GM23338 (cell line): Measurements from ENCODE around the gene CCBE1. TPM values are rescaled to one million over a fixed set of nuclear protein-coding genes. Genes with fewer than 3 reads are reported as not detected.

ENCODE experiments used
- ATAC-seq: fragments of 200-7000 bp; cut with Tn5 transposase; 3 replicates; pipeline ENCODE4 v1.9.1; 2020
- DNase-seq: peaks from one replicate; pipeline ENCODE4 v3.0.0-alpha.2; 2015; ENCODE audit warnings: low spot score
- H2AFZ ChIP-seq: fragments of 200-600 bp; sonication (generic); 2 replicates; pipeline ENCODE4 v1.8.0; 2016; ENCODE audit warnings: antibody characterized with exemption, mild to moderate bottlenecking, moderate library complexity
- H3F3A ChIP-seq: fragments of 200-600 bp; sonication (generic); replicated peaks from 2 replicates; pipeline ENCODE4 v1.8.0; 2017; ENCODE audit warnings: antibody characterized with exemption, mixed run types, low read depth
- H3K27ac ChIP-seq: fragments of 200-600 bp; sonication (generic); 2 replicates; pipeline ENCODE4 v1.6.1; 2016; ENCODE audit warnings: low read depth
- H3K27me3 ChIP-seq: fragments of 200-600 bp; sonication (generic); 2 replicates; pipeline ENCODE4 v1.8.0; 2016; ENCODE audit warnings: mild to moderate bottlenecking, mixed run types, moderate library complexity; ENCODE audit not compliant: insufficient read depth
- H3K36me3 ChIP-seq: fragments of 200-600 bp; sonication (generic); 2 replicates; pipeline ENCODE4 v1.8.0; 2016; ENCODE audit warnings: mild to moderate bottlenecking; ENCODE audit not compliant: insufficient read depth
- H3K4me1 ChIP-seq: fragments of 200-600 bp; sonication (generic); 2 replicates; pipeline ENCODE4 v1.8.0; 2016; ENCODE audit warnings: mild to moderate bottlenecking, moderate library complexity; ENCODE audit not compliant: insufficient read depth
- H3K4me2 ChIP-seq: fragments of 200-600 bp; sonication (generic); 2 replicates; pipeline ENCODE4 v1.7.1; 2017; ENCODE audit warnings: mixed run types
- H3K4me3 ChIP-seq: fragments of 200-600 bp; sonication (generic); 2 replicates; pipeline ENCODE4 v1.6.1; 2016; ENCODE audit warnings: mixed run types
- H3K79me2 ChIP-seq: fragments of 200-600 bp; sonication (generic); replicated peaks from 2 replicates; pipeline ENCODE4 v1.8.0; 2017; ENCODE audit warnings: mild to moderate bottlenecking; ENCODE audit not compliant: insufficient read depth
- H3K9me2 ChIP-seq: fragments of 200-600 bp; sonication (generic); 2 replicates; pipeline ENCODE4 v1.8.0; 2017; ENCODE audit not compliant: insufficient read depth
- H4K20me1 ChIP-seq: fragments of 200-600 bp; sonication (generic); replicated peaks from 2 replicates; pipeline ENCODE4 v1.8.0; 2017; ENCODE audit warnings: mild to moderate bottlenecking; ENCODE audit not compliant: insufficient read depth
- H3K27ac Mint-ChIP-seq: 2 replicates; pipeline ENCODE4 v1.8.0; 2020; ENCODE audit warnings: inconsistent platforms, mild to moderate bottlenecking, moderate library complexity, mixed read lengths
- H3K27me3 Mint-ChIP-seq: 3 replicates; pipeline ENCODE4 v1.8.0; 2022; ENCODE audit warnings: low read depth, mild to moderate bottlenecking, moderate library complexity, mixed read lengths, inconsistent platforms; ENCODE audit not compliant: insufficient read depth, poor library complexity
- H3K36me3 Mint-ChIP-seq: 3 replicates; pipeline ENCODE4 v1.8.0; 2021; ENCODE audit warnings: low read depth, mild to moderate bottlenecking, inconsistent platforms, moderate library complexity, mixed read lengths
- H3K4me1 Mint-ChIP-seq: 3 replicates; pipeline ENCODE4 v1.8.0; 2020; ENCODE audit warnings: mild to moderate bottlenecking, inconsistent platforms, mixed read lengths
- H3K4me3 Mint-ChIP-seq: 3 replicates; pipeline ENCODE4 v1.8.0; 2021; ENCODE audit warnings: moderate library complexity, mild to moderate bottlenecking, inconsistent platforms, mixed read lengths
- H3K9me3 Mint-ChIP-seq: 3 replicates; pipeline ENCODE4 v1.8.0; 2020; ENCODE audit warnings: moderate library complexity, mild to moderate bottlenecking, inconsistent platforms, mixed read lengths
- CREB1 ChIP-seq: fragments of 250-450 bp; sonication (Bioruptor Pico); IDR thresholded peaks from 2 replicates; pipeline ENCODE4 v1.5.0; 2020; ENCODE audit warnings: low read depth, mild to moderate bottlenecking, moderate library complexity
- CTCF ChIP-seq, 2 experiments: fragments of 200-600 bp in 1 of 2; sonication (generic) in 1 of 2; conservative IDR thresholded peaks; 2 replicates each; pipeline versions ENCODE4 v1.5.1 to v1.6.1; 2016 to 2017; ENCODE audit warnings: antibody characterized with exemption in 2 of 2, low read depth in 2 of 2, mild to moderate bottlenecking in 2 of 2, moderate library complexity in 1 of 2
- ETS1 ChIP-seq: IDR thresholded peaks from 2 replicates; pipeline ENCODE4 v1.6.1; 2016; ENCODE audit warnings: antibody characterized with exemption
- EZH2 ChIP-seq: fragments of 200-600 bp; sonication (generic); IDR thresholded peaks from one replicate; pipeline ENCODE4 v1.8.0; 2017; ENCODE audit warnings: antibody characterized with exemption, mild to moderate bottlenecking, low read depth; ENCODE audit not compliant: unreplicated experiment
- EZH2phosphoT487 ChIP-seq: fragments of 200-600 bp; sonication (generic); IDR thresholded peaks from one replicate; pipeline ENCODE4 v1.8.1; 2018; ENCODE audit warnings: antibody characterized with exemption; ENCODE audit not compliant: unreplicated experiment
- JUNB ChIP-seq: IDR thresholded peaks from one replicate; pipeline ENCODE4 v1.6.1; 2016; ENCODE audit warnings: antibody characterized with exemption; ENCODE audit not compliant: unreplicated experiment
- NANOG ChIP-seq: IDR thresholded peaks from 2 replicates; pipeline ENCODE4 v1.6.1; 2016; ENCODE audit warnings: antibody characterized with exemption, borderline replicate concordance
- POLR2AphosphoS5 ChIP-seq: IDR thresholded peaks from 2 replicates; pipeline ENCODE4 v1.6.1; 2016; ENCODE audit warnings: antibody characterized with exemption, low read depth
- REST ChIP-seq: IDR thresholded peaks from one replicate; pipeline ENCODE4 v1.6.1; 2018; ENCODE audit warnings: antibody characterized with exemption; ENCODE audit not compliant: unreplicated experiment
- STAT1 ChIP-seq: IDR thresholded peaks from one replicate; pipeline ENCODE4 v1.6.1; 2016; ENCODE audit warnings: antibody characterized with exemption; ENCODE audit not compliant: unreplicated experiment
- ZNF114 ChIP-seq: fragments of 250-450 bp; sonication (Bioruptor Pico); IDR thresholded peaks from 2 replicates; pipeline ENCODE4 v1.5.0; 2020; ENCODE audit warnings: mild to moderate bottlenecking, moderate library complexity
- ZNF331 ChIP-seq: fragments of 250-450 bp; sonication (Bioruptor Pico); IDR thresholded peaks from 2 replicates; pipeline ENCODE4 v1.5.0; 2020; ENCODE audit warnings: low read depth, mild to moderate bottlenecking, moderate library complexity
- polyA plus RNA-seq: library from polyadenylated mRNA; unstranded; fragments of >200 nt; fragmentation: Nextera tagmentation; extraction: Ambion mirVana; gene quantifications from 2 replicates; pipeline ENCODE4 v1.2.1, GENCODE V29; 2016
- total RNA-seq: library from RNA; depleted of rRNA; stranded (reverse); fragments of >200 nt; shearing (Covaris generic); gene quantifications from 2 replicates; pipeline ENCODE4 v1.2.3, GENCODE V29; 2014

Gene CCBE1
- total and polyA plus RNA-seq, 2 experiments from 2014 or later, result 2.1 to 2.6 TPM

- H3K9me3 Mint-ChIP-seq, result no peaks in the 10 kb centered on the region
- no peak overlapping the region for H3K4me3 Mint-ChIP-seq
- peak; percentile 39 for DNase-seq
- no peak overlapping the region for H3K4me3 ChIP-seq
- no peak for TF ChIP-seq ETS1
- TF ChIP-seq CTCF (conservative IDR thresholded peaks at IDR 0.05; ENCODE audit: low read depth in 2 of 2), result no peak
- TF ChIP-seq STAT1, result no peak
- no peak for TF ChIP-seq CREB1 (CRISPR knock-in tag)
- TF ChIP-seq ZNF114 (CRISPR knock-in tag), result no peak
- no peak for TF ChIP-seq EZH2
- TF ChIP-seq JUNB, result no peak
- no peak for TF ChIP-seq NANOG
- TF ChIP-seq EZH2phosphoT487, result no peak
- peak overlapping the region; percentile 93 for H2AFZ ChIP-seq
- H3K4me1 Mint-ChIP-seq, result peaks cover 36% of the 10 kb centered on the region; the same call in 2 of the 3 replicates
- H4K20me1 ChIP-seq, result no peaks in the 10 kb centered on the region
- H3K27ac ChIP-seq, result peak overlapping the region; percentile 51; the same call in 1 of the 2 replicates
- ATAC-seq, result peak; percentile 81
- H3K4me1 ChIP-seq, result peaks cover 33% of the 10 kb centered on the region
- peaks cover 6% of the 10 kb centered on the region; the same call in 1 of the 2 replicates for H3K27me3 ChIP-seq
- no peaks in the 10 kb centered on the region for H3K27me3 Mint-ChIP-seq
- H3K9me2 ChIP-seq, result no peaks in the 10 kb centered on the region; the same call in 1 of the 2 replicates
- H3K27ac Mint-ChIP-seq, result no peak overlapping the region; the same call in 1 of the 2 replicates
- no peaks in the 10 kb centered on the region for H3K79me2 ChIP-seq
- H3F3A ChIP-seq, result no peaks in the 10 kb centered on the region
- H3K36me3 Mint-ChIP-seq, result no peaks in the 10 kb centered on the region
- H3K4me2 ChIP-seq, result peak overlapping the region; percentile 51
- no peaks in the 10 kb centered on the region for H3K36me3 ChIP-seq
Measured at GRCh38 chr18:59386909-59387686, 310.1 kb downstream of the CCBE1 start.

- H3K4me3 ChIP-seq, result no peak overlapping the region
- no peaks in the 10 kb centered on the region for H3K79me2 ChIP-seq
- Mint-ChIP-seq H3K4me1 (peaks cover 42% of the 10 kb centered on the region), H3K9me3 (no peaks in the 10 kb centered on the region), H3K36me3 (no peaks in the 10 kb centered on the region), H3K27ac (no peak overlapping the region), H3K4me3 (no peak overlapping the region), H3K27me3 (no peaks in the 10 kb centered on the region)
- no peaks in the 10 kb centered on the region for H4K20me1 ChIP-seq
- no peak overlapping the region for H2AFZ ChIP-seq
- no peaks in the 10 kb centered on the region for H3K36me3 ChIP-seq
- H3K27ac ChIP-seq, result no peak overlapping the region
- H3K9me2 ChIP-seq, result no peaks in the 10 kb centered on the region
- H3K27me3 ChIP-seq, result peaks cover 6% of the 10 kb centered on the region; the same call in 1 of the 2 replicates
- H3K4me1 ChIP-seq, result peaks cover 37% of the 10 kb centered on the region
- no peak overlapping the region for H3K4me2 ChIP-seq
- DNase-seq (no peak), ATAC-seq (no peak)
- no peaks in the 10 kb centered on the region for H3F3A ChIP-seq
- TF ChIP-seq STAT1 (no peak), JUNB (no peak), POLR2AphosphoS5 (no peak), ZNF331 (CRISPR knock-in tag) (no peak), CTCF (conservative IDR thresholded peaks at IDR 0.05; ENCODE audit: low read depth in 2 of 2) (no peak), ZNF114 (CRISPR knock-in tag) (no peak), NANOG (no peak), ETS1 (no peak), EZH2phosphoT487 (no peak), REST (no peak), EZH2 (no peak)
Measured at GRCh38 chr18:59385191-59385590, 312.0 kb downstream of the CCBE1 start.
